CD4-positive, alpha-beta T cell (primary cell): ENCODE results near the gene PTPRM. TPM values are rescaled to one million over a fixed set of nuclear protein-coding genes. Genes with fewer than 3 reads are reported as not detected.

Experiments used
- ATAC-seq: fragments of 200-7000 bp; cut with Tn5 transposase; one replicate; pipeline ENCODE4 v1.10.0; 2022; ENCODE audit warnings: mild to moderate bottlenecking; ENCODE audit not compliant: poor library complexity
- CTCF ChIA-PET: fragments of 350-600 bp; sonication (Branson Sonifier 250); formaldehyde crosslinking; loops from one replicate; lab custom pipeline; 2021; ENCODE audit warnings: antibody characterized with exemption, inconsistent platforms; lab: Charles Lee
- POLR2A ChIA-PET: fragments of 350-600 bp; sonication (Branson Sonifier 250); formaldehyde crosslinking; loops from one replicate; lab custom pipeline; 2021; ENCODE audit warnings: antibody characterized with exemption, inconsistent platforms; lab: Charles Lee
- DNase-seq, 14 experiments: peaks; one replicate each; pipeline ENCODE4 v3.0.0-alpha.2; 2013 to 2020; ENCODE audit warnings: mixed read lengths in 2 of 14
- H3K27ac ChIP-seq, 2 donors: one replicate each; pipeline versions ENCODE4 v1.5.1 to v1.7.0; 2013; ENCODE audit warnings: low read length in 2 of 2, low read depth in 1 of 2, mild to moderate bottlenecking in 1 of 2
- H3K27me3 ChIP-seq, 2 experiments: 1 replicate in 1 of 2; 2 replicates in 1 of 2; pipeline versions ENCODE4 v1.6.1 to v1.7.0; 2013; ENCODE audit warnings: low read length in 2 of 2, control low read depth in 1 of 2, mild to moderate bottlenecking in 1 of 2, moderate library complexity in 1 of 2; ENCODE audit not compliant: insufficient read depth in 2 of 2, control insufficient read depth in 1 of 2
- H3K36me3 ChIP-seq: one replicate; pipeline ENCODE4 v1.6.1; 2013; ENCODE audit warnings: low read length, control low read depth; ENCODE audit not compliant: insufficient read depth
- H3K4me1 ChIP-seq: one replicate; pipeline ENCODE4 v1.6.1; 2013; ENCODE audit warnings: low read length, control low read depth; ENCODE audit not compliant: insufficient read depth
- H3K4me3 ChIP-seq: one replicate; pipeline ENCODE4 v1.5.1; 2013; ENCODE audit warnings: mild to moderate bottlenecking, low read length, moderate library complexity
- H3K9me3 ChIP-seq, 2 experiments: 1 replicate in 1 of 2; 2 replicates in 1 of 2; pipeline versions ENCODE4 v1.6.1 to v1.7.0; 2013; ENCODE audit warnings: low read length in 2 of 2, mild to moderate bottlenecking in 2 of 2, control low read depth in 1 of 2, moderate library complexity in 1 of 2; ENCODE audit not compliant: control insufficient read depth in 1 of 2, insufficient read depth in 1 of 2
- H3K27ac Mint-ChIP-seq: one replicate; pipeline ENCODE4 v1.8.0; 2020; ENCODE audit warnings: mixed read lengths
- H3K27me3 Mint-ChIP-seq: one replicate; pipeline ENCODE4 v1.8.0; 2021; ENCODE audit warnings: mixed read lengths
- H3K36me3 Mint-ChIP-seq: one replicate; pipeline ENCODE4 v1.8.0; 2021; ENCODE audit warnings: low read depth, mixed read lengths
- H3K4me1 Mint-ChIP-seq: one replicate; pipeline ENCODE4 v1.8.0; 2021; ENCODE audit warnings: low read depth, mixed read lengths
- H3K4me3 Mint-ChIP-seq: one replicate; pipeline ENCODE4 v1.8.0; 2020; ENCODE audit warnings: mild to moderate bottlenecking, mixed read lengths
- H3K9me3 Mint-ChIP-seq: one replicate; pipeline ENCODE4 v1.8.0; 2020; ENCODE audit warnings: mixed read lengths
- intact Hi-C, 2 experiments: fragments of 100-400 bp; cut with DNase I in 1 of 2; cut with micrococcal nuclease in 1 of 2; formaldehyde crosslinking; loops; one replicate each; pipeline versions ENCODE4 v1.15.1 to v1.9.0; 2023 to 2025; cut with DNase I, micrococcal nuclease
- total RNA-seq, 174 experiments: library from RNA in 2 of 174; stranded (reverse) in 2 of 174; gene quantifications; one replicate each; pipeline ENCODE4 v1.2.3 and lab custom pipeline; 2021 to 2026
- TF ChIP-seq, protein P1 (sequence below): fragments of 200-600 bp; IDR thresholded peaks from one replicate; pipeline ENCODE4 v1.8.0; 2022; ENCODE audit warnings: antibody characterized with exemption, mild to moderate bottlenecking

Gene PTPRM
- total RNA-seq, 2 experiments from 2014 or later: 21.7 to 21.9 TPM

DNA sequence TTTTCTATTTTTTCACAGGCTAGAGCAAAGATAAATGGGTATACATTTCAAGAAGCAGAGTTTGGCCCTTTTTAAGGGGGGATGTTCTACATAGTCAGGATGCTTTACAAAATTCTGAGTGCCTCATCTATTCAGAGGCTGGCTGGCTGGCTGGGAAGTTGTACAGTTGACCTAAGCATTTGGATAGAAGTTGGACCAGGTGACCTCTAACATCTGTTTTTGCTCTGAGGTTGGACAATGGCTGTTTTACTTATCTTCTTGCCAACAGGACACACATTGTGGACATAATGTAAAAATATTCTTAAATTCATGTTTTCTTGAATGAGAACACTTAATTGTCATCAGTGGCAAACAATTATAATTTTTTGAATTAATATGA, 205.4 kb downstream of the PTPRM start:
- no peaks in the 10 kb centered on the region for H3K36me3 Mint-ChIP-seq
- POLR2A ChIA-PET: no interaction called here

DNA sequence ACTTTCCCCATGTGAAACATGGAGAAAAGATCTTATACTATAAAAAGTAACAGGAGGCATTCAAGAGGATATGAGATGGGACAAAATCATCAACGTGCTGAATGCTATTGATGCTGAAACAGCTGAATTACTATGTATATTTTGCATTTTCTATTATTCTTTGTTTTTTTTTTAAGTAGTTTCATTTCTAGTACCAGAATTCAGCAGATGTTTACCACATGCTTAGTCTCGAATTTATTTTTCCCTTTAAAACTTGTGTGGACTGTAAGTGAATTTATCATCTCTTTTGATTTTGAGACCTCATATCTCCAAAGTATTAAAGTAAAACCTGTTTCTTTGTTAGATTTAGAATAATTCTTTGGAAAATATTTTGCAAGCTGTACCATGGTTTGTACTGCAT, 205.8 kb downstream of the PTPRM start:
- Histone ChIP-seq H3K9me3 (peaks cover 0 to 4% of the 10 kb centered on the region in 2 experiments), H3K27me3 (no peaks in the 10 kb centered on the region), H3K27ac (no peak overlapping the region), H3K36me3 (no peaks in the 10 kb centered on the region), H3K4me1 (no peaks in the 10 kb centered on the region), H3K4me3 (no peak overlapping the region)
- TF ChIP-seq, protein P1, sequence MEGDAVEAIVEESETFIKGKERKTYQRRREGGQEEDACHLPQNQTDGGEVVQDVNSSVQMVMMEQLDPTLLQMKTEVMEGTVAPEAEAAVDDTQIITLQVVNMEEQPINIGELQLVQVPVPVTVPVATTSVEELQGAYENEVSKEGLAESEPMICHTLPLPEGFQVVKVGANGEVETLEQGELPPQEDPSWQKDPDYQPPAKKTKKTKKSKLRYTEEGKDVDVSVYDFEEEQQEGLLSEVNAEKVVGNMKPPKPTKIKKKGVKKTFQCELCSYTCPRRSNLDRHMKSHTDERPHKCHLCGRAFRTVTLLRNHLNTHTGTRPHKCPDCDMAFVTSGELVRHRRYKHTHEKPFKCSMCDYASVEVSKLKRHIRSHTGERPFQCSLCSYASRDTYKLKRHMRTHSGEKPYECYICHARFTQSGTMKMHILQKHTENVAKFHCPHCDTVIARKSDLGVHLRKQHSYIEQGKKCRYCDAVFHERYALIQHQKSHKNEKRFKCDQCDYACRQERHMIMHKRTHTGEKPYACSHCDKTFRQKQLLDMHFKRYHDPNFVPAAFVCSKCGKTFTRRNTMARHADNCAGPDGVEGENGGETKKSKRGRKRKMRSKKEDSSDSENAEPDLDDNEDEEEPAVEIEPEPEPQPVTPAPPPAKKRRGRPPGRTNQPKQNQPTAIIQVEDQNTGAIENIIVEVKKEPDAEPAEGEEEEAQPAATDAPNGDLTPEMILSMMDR: no peak
- DNase-seq (no peak), ATAC-seq (no peak)
- no peaks in the 10 kb centered on the region for H3K4me1 Mint-ChIP-seq
- H3K27ac Mint-ChIP-seq: no peak overlapping the region
- no peak overlapping the region for H3K4me3 Mint-ChIP-seq
- intact Hi-C loops: no loop called here
- H3K27me3 Mint-ChIP-seq: no peaks in the 10 kb centered on the region
- no peaks in the 10 kb centered on the region for H3K9me3 Mint-ChIP-seq
- ChIA-PET CTCF (no interaction called here), POLR2A (no interaction called here)
- H3K36me3 Mint-ChIP-seq: no peaks in the 10 kb centered on the region

More for the DNA sequence above, 205.4 kb downstream of the PTPRM start:
- H3K27ac ChIP-seq: no peak overlapping the region
- CTCF ChIA-PET: no interaction called here
- H3K4me1 ChIP-seq: no peaks in the 10 kb centered on the region
- peaks cover 0 to 4% of the 10 kb centered on the region in 2 experiments for H3K9me3 ChIP-seq
- TF ChIP-seq, protein P1: no peak
- no peak for DNase-seq
- intact Hi-C loops: no loop called here
- ATAC-seq: no peak
- H3K4me3 ChIP-seq: no peak overlapping the region
- Mint-ChIP-seq H3K4me3 (no peak overlapping the region), H3K27me3 (no peaks in the 10 kb centered on the region), H3K27ac (no peak overlapping the region), H3K4me1 (no peaks in the 10 kb centered on the region), H3K9me3 (no peaks in the 10 kb centered on the region)
- H3K36me3 ChIP-seq: no peaks in the 10 kb centered on the region
- H3K27me3 ChIP-seq: no peaks in the 10 kb centered on the region

DNA sequence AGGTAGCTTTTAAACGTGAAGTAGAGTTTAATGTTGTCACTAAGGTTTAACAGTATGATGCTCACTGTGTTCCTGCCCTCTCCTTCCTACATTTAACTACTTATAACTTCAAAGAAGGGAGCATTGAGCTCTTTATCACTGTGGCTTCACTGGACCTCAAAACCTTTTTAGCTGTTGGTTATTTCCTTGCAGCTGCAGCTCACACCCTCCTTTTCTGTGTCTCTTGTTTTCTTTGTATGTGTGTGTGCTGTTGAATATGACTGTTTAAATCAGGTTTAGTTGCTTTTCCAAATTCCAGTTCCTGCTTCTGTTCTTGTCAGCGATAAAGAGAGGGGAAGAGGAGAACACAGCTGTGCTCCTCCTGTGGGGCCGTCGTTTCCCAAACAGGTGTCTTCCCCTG, 208.0 kb downstream of the PTPRM start:
- DNase-seq (no peak), ATAC-seq (no peak)
- Mint-ChIP-seq H3K9me3 (no peaks in the 10 kb centered on the region), H3K27me3 (no peaks in the 10 kb centered on the region), H3K36me3 (no peaks in the 10 kb centered on the region), H3K4me1 (no peaks in the 10 kb centered on the region), H3K27ac (no peak overlapping the region), H3K4me3 (no peak overlapping the region)
- peaks cover 0 to 4% of the 10 kb centered on the region in 2 experiments for H3K9me3 ChIP-seq
- H3K27ac ChIP-seq: no peak overlapping the region
- TF ChIP-seq, protein P1: no peak
- CTCF ChIA-PET: no interaction called here
- POLR2A ChIA-PET: no interaction called here
- no peaks in the 10 kb centered on the region for H3K27me3 ChIP-seq
- H3K4me1 ChIP-seq: no peaks in the 10 kb centered on the region
- intact Hi-C loops: no loop called here
- no peak overlapping the region for H3K4me3 ChIP-seq
- H3K36me3 ChIP-seq: no peaks in the 10 kb centered on the region
